DND-41 (cell line): ENCODE data around the gene PLSCR1.

ENCODE experiments used
- ATAC-seq: fragments of 200-7000 bp; cut with Tn5 transposase; 3 replicates; pipeline ENCODE4 v1.9.1; 2021; ENCODE audit warnings: low read depth; ENCODE audit not compliant: insufficient read depth
- DNase-seq: peaks from one replicate; pipeline ENCODE4 v3.0.0-alpha.2; 2020
- H2AFZ ChIP-seq: 2 replicates; pipeline ENCODE4 v1.6.0; 2012; ENCODE audit warnings: low read depth, low read length
- H3K27ac ChIP-seq: 2 replicates; pipeline ENCODE4 v1.5.1; 2012; ENCODE audit warnings: low read length, inconsistent platforms
- H3K27me3 ChIP-seq: fragments of 200-600 bp; sonication (generic); 2 replicates; pipeline ENCODE4 v1.6.0; 2012; ENCODE audit warnings: low read length, mild to moderate bottlenecking, inconsistent platforms; ENCODE audit not compliant: insufficient read depth, poor library complexity
- H3K36me3 ChIP-seq: 2 replicates; pipeline ENCODE4 v1.5.1; 2012; ENCODE audit warnings: low read length, inconsistent platforms; ENCODE audit not compliant: insufficient read depth
- H3K4me1 ChIP-seq: 2 replicates; pipeline ENCODE4 v1.5.1; 2012; ENCODE audit warnings: mild to moderate bottlenecking, low read length; ENCODE audit not compliant: insufficient read depth
- H3K4me2 ChIP-seq: 2 replicates; pipeline ENCODE4 v1.6.0; 2012; ENCODE audit warnings: mild to moderate bottlenecking, moderate library complexity, low read length, inconsistent platforms; ENCODE audit not compliant: insufficient read depth
- H3K4me3 ChIP-seq, 2 experiments: fragments of 200-600 bp in 1 of 2; shearing (Covaris generic) in 1 of 2; 2 replicates each; pipeline ENCODE4 v1.5.1; 2012 to 2016; ENCODE audit warnings: inconsistent platforms in 2 of 2, low read length in 2 of 2, mild to moderate bottlenecking in 2 of 2, low read depth in 1 of 2, moderate library complexity in 1 of 2
- H3K79me2 ChIP-seq: 2 replicates; pipeline ENCODE4 v1.6.0; 2012; ENCODE audit warnings: low read length, inconsistent platforms; ENCODE audit not compliant: insufficient read depth
- H3K9ac ChIP-seq: 2 replicates; pipeline ENCODE4 v1.6.0; 2012; ENCODE audit warnings: low read depth, mild to moderate bottlenecking, inconsistent platforms, low read length, moderate library complexity
- H3K9me3 ChIP-seq: 2 replicates; pipeline ENCODE4 v1.5.1; 2012; ENCODE audit warnings: low read length, moderate library complexity, mild to moderate bottlenecking, inconsistent platforms; ENCODE audit not compliant: insufficient read depth, severe bottlenecking
- H4K20me1 ChIP-seq: 2 replicates; pipeline ENCODE4 v1.6.0; 2012; ENCODE audit warnings: low read length; ENCODE audit not compliant: insufficient read depth
- CTCF ChIP-seq: IDR thresholded peaks from 2 replicates; pipeline ENCODE4 v1.5.1; 2012; ENCODE audit warnings: borderline replicate concordance, low read length, moderate library complexity, mild to moderate bottlenecking; ENCODE audit not compliant: poor library complexity, severe bottlenecking; ENCODE audit errors: extremely low read depth
- EZH2 ChIP-seq: IDR thresholded peaks from 3 replicates; pipeline ENCODE4 v1.6.1; 2012; ENCODE audit warnings: borderline replicate concordance, low read depth, mild to moderate bottlenecking, moderate library complexity, low read length, inconsistent platforms; ENCODE audit not compliant: severe bottlenecking

Gene PLSCR1

GRCh38 chr3:146550070-146550615, 5.7 kb upstream of the PLSCR1 start:
- DNase-seq (no peak), ATAC-seq (peak; percentile 66)
- peak overlapping the region; percentile 24; the same call in 1 of the 2 replicates for H3K9ac ChIP-seq
- H4K20me1 ChIP-seq, result no peaks in the 10 kb centered on the region
- peak overlapping the region; percentile 28 for H3K27ac ChIP-seq
- no peaks in the 10 kb centered on the region for H3K79me2 ChIP-seq
- no peaks in the 10 kb centered on the region for H3K9me3 ChIP-seq
- H3K36me3 ChIP-seq, result no peaks in the 10 kb centered on the region
- no peaks in the 10 kb centered on the region for H3K27me3 ChIP-seq
- peak overlapping the region; percentile 54 for H3K4me2 ChIP-seq
- peak overlapping the region; percentile 60 for H2AFZ ChIP-seq
- H3K4me3 ChIP-seq, result peak overlapping the region in 1 of 2 experiments; percentile 25; a peak in 1 of 4 replicates
- TF ChIP-seq CTCF (no peak), EZH2 (no peak)
- H3K4me1 ChIP-seq, result peaks cover 30% of the 10 kb centered on the region

DNA sequence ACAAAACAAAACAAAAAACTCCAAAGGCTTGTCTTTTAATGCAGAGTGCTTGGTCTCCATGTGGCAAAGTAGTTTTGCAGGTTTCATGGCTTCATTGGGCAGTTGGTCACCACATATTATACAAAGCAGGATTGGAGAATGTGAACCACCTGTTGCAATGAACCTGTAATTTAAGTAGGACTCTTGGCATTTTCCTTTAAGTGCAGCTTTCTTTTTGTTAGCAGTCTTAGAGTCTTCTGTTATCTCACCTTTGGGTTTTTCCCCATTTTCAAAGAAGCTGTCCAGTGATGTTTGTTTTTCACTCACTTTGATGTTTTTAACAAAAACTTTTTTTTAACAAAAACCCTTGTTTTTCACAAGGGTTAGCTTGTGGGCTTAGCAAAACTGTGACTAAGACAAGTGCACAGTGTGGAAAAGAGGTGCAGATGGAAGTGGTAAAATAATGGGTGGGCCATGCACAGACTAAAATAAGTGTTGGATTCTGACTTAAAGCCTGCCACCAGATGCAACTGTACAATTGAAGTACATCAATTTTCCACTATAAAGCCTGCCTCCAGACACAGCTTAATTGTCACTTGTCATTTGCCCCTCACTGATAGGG, 2.9 kb upstream of the PLSCR1 start:
- peaks cover 33% of the 10 kb centered on the region for H3K4me1 ChIP-seq
- H3K4me2 ChIP-seq, result no peak overlapping the region
- ATAC-seq (no peak), DNase-seq (no peak)
- no peak for TF ChIP-seq EZH2
- TF ChIP-seq CTCF, result no peak
- H3K27ac ChIP-seq, result no peak overlapping the region
- H3K27me3 ChIP-seq, result no peaks in the 10 kb centered on the region
- H3K9me3 ChIP-seq, result no peaks in the 10 kb centered on the region
- H3K36me3 ChIP-seq, result no peaks in the 10 kb centered on the region; the same call in 1 of the 2 replicates
- no peak overlapping the region for H2AFZ ChIP-seq
- no peak overlapping the region for H3K4me3 ChIP-seq
- H4K20me1 ChIP-seq, result peaks cover 9% of the 10 kb centered on the region; the same call in 1 of the 2 replicates
- no peak overlapping the region for H3K9ac ChIP-seq
- peaks cover 22% of the 10 kb centered on the region for H3K79me2 ChIP-seq

DNA sequence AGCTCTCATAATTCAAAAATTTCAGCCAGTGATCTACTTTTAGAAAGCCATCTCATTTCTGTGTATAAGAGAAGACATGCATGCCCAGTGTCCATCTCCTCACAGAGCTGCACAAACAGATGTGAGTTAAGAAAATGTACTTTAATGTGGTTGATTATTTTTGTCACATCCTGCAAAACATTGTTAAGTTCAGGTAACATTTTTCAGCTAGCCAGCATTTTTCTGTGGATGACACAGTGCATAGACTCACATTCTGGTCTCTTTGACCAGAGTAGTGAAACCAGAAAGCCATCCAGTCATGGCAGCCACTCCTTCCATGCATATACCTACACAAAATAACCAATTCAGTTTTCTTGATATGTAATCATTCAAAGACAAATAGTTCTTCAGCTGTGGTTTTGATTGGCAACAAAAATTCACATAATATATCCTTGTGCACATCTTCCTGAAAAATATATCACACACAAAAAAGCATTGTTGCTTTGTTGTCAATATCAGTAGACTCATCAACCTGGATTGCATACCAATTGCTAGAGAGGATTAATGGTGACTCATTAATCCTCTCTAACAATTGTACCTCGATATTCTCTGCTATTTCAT, 2.1 kb upstream of the PLSCR1 start:
- Histone ChIP-seq H3K27ac (no peak overlapping the region), H3K27me3 (no peaks in the 10 kb centered on the region), H3K9ac (no peak overlapping the region), H3K4me1 (peaks cover 41% of the 10 kb centered on the region), H3K36me3 (peaks cover 7% of the 10 kb centered on the region), H4K20me1 (peaks cover 17% of the 10 kb centered on the region; the same call in 1 of the 2 replicates), H3K4me2 (no peak overlapping the region), H3K4me3 (no peak overlapping the region), H3K9me3 (no peaks in the 10 kb centered on the region), H3K79me2 (peaks cover 30% of the 10 kb centered on the region), H2AFZ (no peak overlapping the region)
- no peak for DNase-seq
- TF ChIP-seq CTCF (no peak), EZH2 (no peak)
- no peak for ATAC-seq
